ENCODE data around the gene CEP57L1.

- TF ChIP-seq YY1 (IDR thresholded peaks at IDR 0.05; ENCODE audit: insufficient read depth, insufficient read length) = no peak
- no peak for TF ChIP-seq ZNF274 (IDR thresholded peaks at IDR 0.05; ENCODE audit: low read depth, low read length)
These were observed 43.8 kb upstream of the CEP57L1 start for GRCh38 chr6:109051301-109052017.
